SK-N-SH treated with all-trans-retinoic acid at 6 μM for 48 hours (cell line): Measurements from ENCODE around the gene GOLPH3.

ENCODE experiments used
- CREB5 ChIP-seq: fragments of 250-450 bp; sonication (Bioruptor Pico); IDR thresholded peaks from 2 replicates; pipeline ENCODE4 v1.5.1; 2020; ENCODE audit warnings: low read depth, mild to moderate bottlenecking, moderate library complexity
- CSDC2 ChIP-seq: fragments of 250-450 bp; sonication (Bioruptor Pico); IDR thresholded peaks from 2 replicates; pipeline ENCODE4 v1.5.0; 2020; ENCODE audit warnings: mild to moderate bottlenecking, moderate library complexity
- ISL1 ChIP-seq: fragments of 250-450 bp; sonication (Bioruptor Pico); IDR thresholded peaks from 2 replicates; pipeline ENCODE4 v2.1.2; 2022; ENCODE audit warnings: mild to moderate bottlenecking, moderate library complexity
- PATZ1 ChIP-seq: fragments of 250-450 bp; sonication (Bioruptor Pico); IDR thresholded peaks from 2 replicates; pipeline ENCODE4 v1.8.0; 2020; ENCODE audit warnings: mild to moderate bottlenecking, moderate library complexity, borderline replicate concordance
- POU6F1 ChIP-seq: fragments of 250-450 bp; sonication (Bioruptor Pico); IDR thresholded peaks from 2 replicates; pipeline ENCODE4 v1.8.0; 2021; ENCODE audit warnings: low read depth, mild to moderate bottlenecking, moderate library complexity, borderline replicate concordance
- PPARA ChIP-seq: fragments of 250-450 bp; sonication (Bioruptor Pico); IDR thresholded peaks from 2 replicates; pipeline ENCODE4 v1.5.0; 2020; ENCODE audit warnings: mild to moderate bottlenecking, borderline replicate concordance
- RARB ChIP-seq: fragments of 250-450 bp; sonication (Bioruptor Pico); IDR thresholded peaks from 2 replicates; pipeline ENCODE4 v1.8.0; 2021; ENCODE audit warnings: mild to moderate bottlenecking, moderate library complexity
- TCF4 ChIP-seq: fragments of 250-450 bp; sonication (Bioruptor Pico); IDR thresholded peaks from 2 replicates; pipeline ENCODE4 v1.8.0; 2021; ENCODE audit warnings: mild to moderate bottlenecking, moderate library complexity, borderline replicate concordance
- TSHZ2 ChIP-seq: fragments of 250-450 bp; sonication (Bioruptor Pico); IDR thresholded peaks from 2 replicates; pipeline ENCODE4 v1.5.0; 2020; ENCODE audit warnings: mild to moderate bottlenecking, moderate library complexity
- ZFP30 ChIP-seq: fragments of 450-650 bp; formaldehyde crosslinking; IDR thresholded peaks from 2 replicates; pipeline ENCODE4 v1.5.0; 2022; ENCODE audit warnings: mild to moderate bottlenecking, moderate library complexity

- TF ChIP-seq ISL1 (CRISPR knock-in tag): no peak
- no peak for TF ChIP-seq PATZ1 (CRISPR knock-in tag)
- TF ChIP-seq RARB: no peak
- no peak for TF ChIP-seq TSHZ2 (CRISPR knock-in tag)
- no peak for TF ChIP-seq PPARA
- no peak for TF ChIP-seq POU6F1 (CRISPR knock-in tag)
- TF ChIP-seq ZFP30 (CRISPR knock-in tag): no peak
- TF ChIP-seq TCF4: no peak
- TF ChIP-seq CSDC2 (CRISPR knock-in tag): no peak
- TF ChIP-seq CREB5 (CRISPR knock-in tag): no peak
Measured at GRCh38 chr5:32182463-32183063, 8.4 kb upstream of the GOLPH3 start.
